ENCODE measurements around the gene ADAMTSL4. TPM values are rescaled to one million over a fixed set of nuclear protein-coding genes. Genes with fewer than 3 reads are reported as not detected.

The ADAMTSL4 gene
- total and polyA plus RNA-seq, 12 donors: 1.7 to 34.4 (median 9.2) TPM

GRCh38 chr1:150508982-150509381, 40.2 kb upstream of the ADAMTSL4 start:
- H3K36me3 ChIP-seq (replicated peaks in 1 of 2): peaks cover 0 to 26% of the 10 kb centered on the region in 2 donors
- H3K9me3 ChIP-seq (replicated peaks in 1 of 3): no peaks in the 10 kb centered on the region
- H3K4me1 ChIP-seq (replicated peaks in 1 of 2): peaks cover 3 to 16% of the 10 kb centered on the region in 2 donors
- DNase-seq: no peak
- TF ChIP-seq POLR2A (IDR thresholded peaks at IDR 0.05): no peak
- no peak for TF ChIP-seq CTCF (IDR thresholded peaks at IDR 0.05)
- no peaks in the 10 kb centered on the region for H3K27me3 ChIP-seq
- 44 to 65% (median 58%) methylated on average over 4 of the region's 4 CpGs for WGBS, 4 donors
- peak overlapping the region in 1 of 5 donors; percentile 45 for H3K27ac ChIP-seq
- intact Hi-C loops (cut with DNase I): no loop called here
- peak overlapping the region in 1 of 4 donors; percentile 3 for H3K4me3 ChIP-seq

- intact Hi-C loops (cut with DNase I): no loop called here
- WGBS, 4 donors: 93 to 98% (median 94%) methylated on average over 12 of the region's 12 CpGs
Measured at GRCh38 chr1:150511551-150511950, 37.7 kb upstream of the ADAMTSL4 start.

GRCh38 chr1:150511985-150512660, 37.1 kb upstream of the ADAMTSL4 start:
- H3K27me3 ChIP-seq: no peaks in the 10 kb centered on the region
- TF ChIP-seq CTCF (IDR thresholded peaks at IDR 0.05) (no peak), POLR2A (IDR thresholded peaks at IDR 0.05) (no peak)
- peaks cover 16 to 31% of the 10 kb centered on the region in 2 donors for H3K4me1 ChIP-seq (replicated peaks in 1 of 2)
- H3K36me3 ChIP-seq (replicated peaks in 1 of 2): peaks cover 0 to 6% of the 10 kb centered on the region in 2 donors
- H3K4me3 ChIP-seq: no peak overlapping the region
- intact Hi-C loops (cut with DNase I): no loop called here
- no peak for DNase-seq
- H3K9me3 ChIP-seq (replicated peaks in 1 of 3): no peaks in the 10 kb centered on the region
- H3K27ac ChIP-seq: no peak overlapping the region
- WGBS, 4 donors: 79 to 93% (median 92%) methylated on average over 10 to 17 of the region's 17 CpGs

More at GRCh38 chr1:150511551-150511950, 37.7 kb upstream of the ADAMTSL4 start:
- Histone ChIP-seq H3K36me3 (replicated peaks in 1 of 2) (peaks cover 0 to 6% of the 10 kb centered on the region in 2 donors), H3K4me3 (no peak overlapping the region), H3K27me3 (no peaks in the 10 kb centered on the region), H3K9me3 (replicated peaks in 1 of 3) (no peaks in the 10 kb centered on the region), H3K4me1 (replicated peaks in 1 of 2) (peaks cover 16 to 30% of the 10 kb centered on the region in 2 donors), H3K27ac (no peak overlapping the region)
- no peak for TF ChIP-seq POLR2A (IDR thresholded peaks at IDR 0.05)
- no peak for TF ChIP-seq CTCF (IDR thresholded peaks at IDR 0.05)
- no peak for DNase-seq

- DNase-seq: no peak
- no peaks in the 10 kb centered on the region for H3K9me3 ChIP-seq (replicated peaks in 1 of 3)
- intact Hi-C loops (cut with DNase I): no loop called here
- peaks cover 0 to 6% of the 10 kb centered on the region in 2 donors for H3K36me3 ChIP-seq (replicated peaks in 1 of 2)
- WGBS, 4 donors: 65 to 100% (median 92%) methylated on average over 2 of the region's 2 CpGs
- TF ChIP-seq CTCF (IDR thresholded peaks at IDR 0.05) (no peak), POLR2A (IDR thresholded peaks at IDR 0.05) (no peak)
- peaks cover 13 to 27% of the 10 kb centered on the region in 2 donors for H3K4me1 ChIP-seq (replicated peaks in 1 of 2)
- no peaks in the 10 kb centered on the region for H3K27me3 ChIP-seq
- no peak overlapping the region for H3K27ac ChIP-seq
- no peak overlapping the region for H3K4me3 ChIP-seq
Measured at GRCh38 chr1:150512846-150513245, 36.4 kb upstream of the ADAMTSL4 start.
